Right lobe of liver (tissue), 6 donors: ENCODE measurements around the gene ERC2. TPM values are rescaled to one million over a fixed set of nuclear protein-coding genes. Genes with fewer than 3 reads are reported as not detected.

ENCODE experiments used
- ATAC-seq, 4 donors: fragments of 200-7000 bp; cut with Tn5 transposase; one replicate each; pipeline ENCODE4 v1.9.1; 2020; ENCODE audit warnings: mild to moderate bottlenecking in 4 of 4, moderate library complexity in 4 of 4
- DNase-seq, 3 donors: peaks; one replicate each; pipeline ENCODE4 v3.0.0-alpha.2; 2020
- H3K27ac ChIP-seq, 3 donors: fragments of 200-600 bp; one replicate each; pipeline ENCODE4 v1.8.0; 2022
- H3K27me3 ChIP-seq, 2 donors: fragments of 200-600 bp; one replicate each; pipeline ENCODE4 v1.8.0; 2022
- H3K36me3 ChIP-seq, 4 donors: fragments of 200-600 bp; sonication (generic) in 1 of 4; one replicate each; pipeline versions ENCODE4 v1.5.1 to v1.8.0; 2017 to 2022; ENCODE audit warnings: control low read depth in 1 of 4
- H3K4me1 ChIP-seq, 4 donors: fragments of 200-600 bp; sonication (generic) in 1 of 4; one replicate each; pipeline versions ENCODE4 v1.5.1 to v1.8.0; 2017 to 2022; ENCODE audit warnings: control low read depth in 1 of 4
- H3K4me3 ChIP-seq, 3 donors: fragments of 200-600 bp; one replicate each; pipeline ENCODE4 v1.8.0; 2022
- H3K9me3 ChIP-seq, 4 donors: fragments of 200-600 bp; sonication (generic) in 1 of 4; one replicate each; pipeline versions ENCODE4 v1.5.1 to v1.8.0; 2017 to 2022; ENCODE audit warnings: control low read depth in 1 of 4
- CTCF ChIP-seq, 4 donors: fragments of 200-600 bp in 3 of 4; fragments of 450-650 bp in 1 of 4; IDR thresholded peaks; one replicate each; pipeline versions ENCODE4 v1.5.1 to v1.8.0; 2016 to 2022; ENCODE audit warnings: antibody characterized with exemption in 4 of 4, mild to moderate bottlenecking in 2 of 4
- POLR2A ChIP-seq: fragments of 450-650 bp; IDR thresholded peaks from one replicate; pipeline ENCODE4 v1.6.1; 2017; ENCODE audit warnings: antibody characterized with exemption, mild to moderate bottlenecking
- WGBS: methylation state at CpG from one replicate; pipeline ENCODE4 v1.1.6; 2018; ENCODE audit warnings: low coverage, low lambda C conversion rate; ENCODE audit not compliant: insufficient coverage; ENCODE audit errors: missing lambda C conversion rate; 5-methylcytosine and 5-hydroxymethylcytosine counted together
- intact Hi-C, 2 donors: fragments of 100-400 bp; cut with DNase I; formaldehyde crosslinking; loops; one replicate each; pipeline versions ENCODE4 v1.11.2 to v1.14.1; 2022
- total RNA-seq, 6 experiments: library from RNA; depleted of rRNA in 2 of 6; stranded (reverse); fragments of >200 nt in 2 of 6; fragmentation: NEBNext Ultra II Directional in 3 of 6; extraction: Animal tissue kit (Norgen Biotek cat#: 25700) in 3 of 6; gene quantifications; one replicate each; pipeline versions ENCODE4 v1.1.0 to v1.2.4, GENCODE V29; 2016 to 2023
- donor health status: DM: no; HTN: yes; CAD: no.
- donor health status: DM: no; HTN: no; CAD: no.
- donor health status: DM: no; HTN: no; CAD: no.
- donor health status: DM: no; HTN: yes; CAD: no.
- donor health status: DM: no; HTN: yes; CAD: no.

Gene ERC2
- total RNA-seq, 6 experiments from 2014 or later: not detected

GRCh38 chr3:55718521-55718921, 749.7 kb downstream of the ERC2 start:
- H3K36me3 ChIP-seq: no peaks in the 10 kb centered on the region
- H3K27me3 ChIP-seq: no peaks in the 10 kb centered on the region
- H3K4me3 ChIP-seq: no peak overlapping the region
- H3K4me1 ChIP-seq: no peaks in the 10 kb centered on the region
- no peaks in the 10 kb centered on the region for H3K9me3 ChIP-seq
- DNase-seq (no peak), ATAC-seq (no peak)
- WGBS: 50% methylated on average over 1 of the region's 1 CpG
- intact Hi-C loops: no loop called here
- no peak overlapping the region for H3K27ac ChIP-seq
- no peak for TF ChIP-seq POLR2A
- TF ChIP-seq CTCF (IDR thresholded peaks at IDR 0.05): no peak

- Histone ChIP-seq H3K4me3 (no peak overlapping the region), H3K4me1 (no peaks in the 10 kb centered on the region), H3K27ac (no peak overlapping the region), H3K27me3 (no peaks in the 10 kb centered on the region), H3K36me3 (no peaks in the 10 kb centered on the region), H3K9me3 (no peaks in the 10 kb centered on the region)
- 51% methylated on average over 4 of the region's 4 CpGs for WGBS
- intact Hi-C loops: no loop called here
- DNase-seq (no peak), ATAC-seq (no peak)
- no peak for TF ChIP-seq POLR2A
- no peak for TF ChIP-seq CTCF (IDR thresholded peaks at IDR 0.05)
Measured at GRCh38 chr3:55718074-55718473, 750.2 kb downstream of the ERC2 start.

- no peak for TF ChIP-seq CTCF (IDR thresholded peaks at IDR 0.05)
- no peak for TF ChIP-seq POLR2A
- H3K27me3 ChIP-seq: no peaks in the 10 kb centered on the region
- no peaks in the 10 kb centered on the region for H3K4me1 ChIP-seq
- H3K4me3 ChIP-seq: no peak overlapping the region
- no peak overlapping the region for H3K27ac ChIP-seq
- DNase-seq (no peak), ATAC-seq (no peak)
- H3K9me3 ChIP-seq: no peaks in the 10 kb centered on the region
- 59% methylated on average over 5 of the region's 5 CpGs for WGBS
- no peaks in the 10 kb centered on the region for H3K36me3 ChIP-seq
- intact Hi-C loops: no loop called here
Measured at GRCh38 chr3:55717481-55717880, 750.8 kb downstream of the ERC2 start.

GRCh38 chr3:55716611-55717225, 751.5 kb downstream of the ERC2 start:
- ATAC-seq (no peak), DNase-seq (no peak)
- Histone ChIP-seq H3K4me3 (no peak overlapping the region), H3K9me3 (no peaks in the 10 kb centered on the region), H3K4me1 (no peaks in the 10 kb centered on the region), H3K27ac (no peak overlapping the region), H3K27me3 (no peaks in the 10 kb centered on the region), H3K36me3 (no peaks in the 10 kb centered on the region)
- intact Hi-C loops: no loop called here
- no peak for TF ChIP-seq POLR2A
- no peak for TF ChIP-seq CTCF (IDR thresholded peaks at IDR 0.05)
- WGBS: 70% methylated on average over 2 of the region's 2 CpGs

- TF ChIP-seq CTCF (IDR thresholded peaks at IDR 0.05) (no peak), POLR2A (no peak)
- DNase-seq: no peak
- ATAC-seq: no peak
Measured at GRCh38 chr3:55716044-55716443, 752.2 kb downstream of the ERC2 start.

More at GRCh38 chr3:55716044-55716443, 752.2 kb downstream of the ERC2 start:
- Histone ChIP-seq H3K4me3 (no peak overlapping the region), H3K9me3 (no peaks in the 10 kb centered on the region), H3K36me3 (no peaks in the 10 kb centered on the region), H3K27ac (no peak overlapping the region), H3K27me3 (no peaks in the 10 kb centered on the region), H3K4me1 (no peaks in the 10 kb centered on the region)
- intact Hi-C loops: no loop called here
